Measurements from ENCODE around the gene GSN. TPM values are rescaled to one million over a fixed set of nuclear protein-coding genes. Genes with fewer than 3 reads are reported as not detected.

GSN gene
- total RNA-seq, 1 donor from 2014 or later: 824 TPM

DNA sequence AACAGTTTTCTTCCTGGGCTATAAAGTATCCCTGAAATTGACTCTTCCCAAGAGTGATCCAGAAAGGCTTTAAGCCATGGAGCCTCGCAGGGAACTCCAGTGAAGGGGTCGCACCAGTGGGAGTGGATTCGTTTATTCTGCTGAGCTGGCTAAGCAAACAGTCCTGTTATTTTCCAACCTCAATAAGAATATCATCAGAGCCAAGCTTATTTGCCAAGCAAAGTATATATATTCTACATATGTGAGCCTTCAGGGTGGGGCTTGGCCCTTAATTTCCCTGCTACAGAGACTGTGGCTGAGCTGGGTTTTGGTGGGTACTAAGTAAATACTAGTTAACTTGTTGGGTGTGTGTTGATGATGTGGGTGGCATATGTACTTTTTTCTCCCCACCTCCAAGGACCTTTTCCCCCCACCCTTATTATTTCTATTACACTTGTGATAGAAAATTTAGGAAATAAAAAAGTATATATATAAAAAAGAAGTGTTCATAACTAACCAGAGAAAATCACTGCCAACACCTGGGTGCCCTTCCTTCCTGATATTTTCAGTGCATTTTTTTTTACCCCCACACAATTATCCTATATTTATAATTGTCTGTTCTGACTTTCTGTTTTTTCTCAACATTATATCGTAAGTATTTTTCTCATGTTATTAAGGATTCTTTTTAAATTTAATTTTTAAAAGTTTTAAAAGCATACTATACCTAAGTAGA is 5.3 kb downstream of the GSN start:
- DNase-seq: no peak

DNA sequence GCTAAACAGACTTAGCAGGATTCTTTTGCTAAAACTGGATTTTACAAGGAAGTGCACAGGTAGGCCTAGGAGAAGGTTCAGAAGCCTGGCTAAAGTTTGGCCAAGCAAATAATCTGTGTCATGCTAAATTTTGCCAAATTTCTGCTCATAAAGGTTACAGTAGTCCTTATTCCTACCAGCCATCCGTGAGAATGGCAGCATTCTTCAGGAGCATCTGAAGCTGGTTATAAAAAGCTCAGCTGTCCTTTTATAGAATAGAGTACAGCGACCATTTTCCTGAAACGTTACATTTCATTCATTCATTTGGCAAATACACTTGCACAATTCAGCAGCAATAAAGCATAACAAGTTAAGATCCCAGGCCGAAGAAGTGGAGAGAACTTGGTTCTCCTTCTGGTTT is 6.9 kb downstream of the GSN start:
- DNase-seq: no peak

DNA sequence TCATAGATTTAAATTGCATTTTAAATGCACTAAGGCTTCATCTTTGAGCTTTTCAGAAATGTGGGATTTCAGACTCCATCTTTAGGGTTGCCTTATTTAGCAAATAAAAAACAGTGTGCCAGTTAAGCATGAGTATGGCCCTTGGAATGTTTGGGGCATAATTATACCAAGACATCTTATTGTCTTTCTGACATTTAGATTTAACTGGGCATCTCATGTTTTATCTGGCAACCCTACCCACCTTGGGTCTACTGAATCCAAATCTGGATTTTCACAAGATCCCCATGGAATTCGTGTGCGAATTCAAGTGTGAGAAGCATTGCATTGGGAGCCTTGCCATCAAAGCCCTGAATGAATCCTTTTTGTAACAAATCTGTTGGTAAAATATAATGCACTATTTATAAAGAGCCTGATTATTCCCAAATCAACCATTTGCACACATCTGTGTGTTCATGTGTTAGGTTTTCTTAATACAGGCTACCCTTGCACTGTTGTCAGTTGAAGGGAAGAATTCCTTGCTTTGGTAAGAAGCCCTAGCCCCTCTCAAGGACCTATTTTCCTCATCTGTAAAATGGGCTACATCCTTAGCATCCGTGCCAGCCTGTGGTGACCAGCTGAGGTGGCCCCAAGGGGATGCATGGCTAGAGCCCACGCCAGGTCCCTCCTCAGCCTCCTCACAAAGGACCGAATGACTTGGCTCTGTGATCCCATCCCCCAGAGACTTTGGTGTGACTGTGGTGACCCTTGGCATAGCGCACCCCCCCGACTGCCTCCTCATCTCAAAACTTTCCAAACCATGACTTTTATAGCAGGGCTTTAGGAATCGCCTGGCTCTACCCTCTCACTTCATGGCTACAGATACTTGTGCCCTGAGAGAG is 8.1 kb downstream of the GSN start:
- DNase-seq: no peak

DNA sequence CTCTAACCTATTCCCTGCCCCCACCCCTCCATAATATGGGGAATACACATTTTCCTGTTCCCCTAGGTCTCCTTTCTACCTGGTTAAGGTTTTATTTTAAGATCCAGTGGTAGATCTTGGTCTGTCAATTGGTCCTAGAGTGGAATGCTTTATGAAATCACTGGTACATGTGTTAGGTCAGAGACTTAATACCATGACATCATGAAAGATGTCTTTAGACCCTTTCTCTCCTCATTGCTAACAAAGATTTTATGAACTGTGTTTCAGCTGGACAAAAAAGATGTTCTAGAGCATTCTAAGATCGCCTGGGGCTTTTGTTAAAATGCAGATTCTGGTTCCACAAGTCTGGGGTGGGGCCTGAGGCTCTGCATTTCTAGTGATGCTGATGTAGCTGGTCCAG is 9.1 kb downstream of the GSN start:
- DNase-seq: no peak

- no peak for DNase-seq
These were observed 9.7 kb downstream of the GSN start for GRCh38 chr9:121277518-121278295.

- peak; percentile 91 for DNase-seq
These were observed 10.7 kb downstream of the GSN start for GRCh38 chr9:121278477-121279261.

- no peak for DNase-seq
These were observed 11.9 kb downstream of the GSN start for GRCh38 chr9:121279776-121280388.

DNA sequence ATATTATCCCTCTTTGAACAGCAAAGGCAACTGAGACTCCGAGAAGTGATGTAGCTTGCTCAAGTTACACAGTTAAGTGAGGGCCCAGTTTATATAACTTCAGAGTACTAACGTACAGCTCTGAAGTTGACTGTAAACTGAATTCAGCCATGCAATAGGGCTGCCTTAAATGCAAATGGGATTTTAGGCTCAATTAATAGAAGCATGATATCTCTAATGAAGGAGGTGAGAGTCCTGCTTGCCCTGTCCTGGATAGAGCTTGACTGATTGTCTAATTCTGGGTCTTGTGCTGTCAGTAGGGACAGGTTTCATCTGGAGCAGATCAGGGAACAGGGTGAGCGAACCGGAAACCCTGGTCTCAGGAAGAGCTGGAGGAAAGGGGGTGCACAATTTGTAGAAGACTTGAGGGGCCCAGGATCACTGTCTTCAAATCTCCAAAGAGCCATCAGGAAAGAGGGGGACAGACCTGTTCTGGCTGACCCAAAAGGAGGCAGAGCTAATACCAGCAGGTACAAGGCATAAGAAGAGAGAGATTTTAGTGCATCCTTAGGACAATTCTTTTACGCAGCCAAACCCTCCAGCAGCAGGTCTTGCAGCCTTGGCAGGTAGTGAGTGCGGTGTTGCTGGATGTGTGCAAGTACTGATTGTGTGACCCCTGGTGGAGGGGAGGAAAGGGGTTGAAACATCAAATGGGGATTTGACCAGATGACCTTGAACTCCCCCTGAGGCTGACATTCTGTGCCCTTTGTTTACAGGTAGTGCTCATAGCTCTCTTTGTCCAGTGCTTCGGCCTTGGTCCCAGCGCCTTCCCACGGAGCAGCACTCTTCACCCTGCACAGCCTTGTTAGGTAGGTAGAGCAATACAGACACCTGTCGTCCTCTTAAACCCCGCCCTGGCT is 13.0 kb downstream of the GSN start:
- DNase-seq: no peak

DNA sequence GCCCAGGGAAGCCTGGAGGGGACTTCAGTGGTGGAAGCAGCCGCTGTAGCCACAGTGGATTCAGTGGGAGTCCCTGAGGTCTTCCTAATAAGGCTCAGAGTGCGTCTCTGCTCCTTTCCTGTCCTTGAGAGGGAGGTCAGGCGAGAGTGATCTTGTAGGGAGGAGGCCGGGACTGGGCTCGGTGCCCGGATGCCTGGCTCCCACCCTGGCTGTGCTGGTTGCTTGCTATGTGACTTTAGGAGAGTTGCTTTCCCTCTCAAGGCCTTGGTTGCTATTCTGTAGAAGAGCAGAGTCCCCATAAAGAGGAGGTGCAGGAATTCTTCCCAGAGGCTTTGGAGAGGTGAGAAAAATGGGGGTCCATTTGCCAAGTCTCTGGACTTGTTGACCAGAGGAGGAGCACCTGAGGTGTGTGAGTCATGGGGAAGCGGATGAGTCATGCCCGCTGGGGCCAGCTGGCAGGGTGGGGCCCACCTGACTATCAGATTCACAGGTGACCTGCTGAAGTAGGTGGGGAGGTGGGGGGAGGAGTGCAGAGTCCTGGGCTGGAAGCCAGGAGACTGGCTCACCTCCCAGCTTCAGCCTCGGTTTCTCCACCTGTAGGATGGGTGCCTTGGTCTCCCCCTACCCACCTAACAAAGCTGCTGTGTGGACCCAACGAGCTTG is 13.8 kb downstream of the GSN start:
- DNase-seq: no peak

DNA sequence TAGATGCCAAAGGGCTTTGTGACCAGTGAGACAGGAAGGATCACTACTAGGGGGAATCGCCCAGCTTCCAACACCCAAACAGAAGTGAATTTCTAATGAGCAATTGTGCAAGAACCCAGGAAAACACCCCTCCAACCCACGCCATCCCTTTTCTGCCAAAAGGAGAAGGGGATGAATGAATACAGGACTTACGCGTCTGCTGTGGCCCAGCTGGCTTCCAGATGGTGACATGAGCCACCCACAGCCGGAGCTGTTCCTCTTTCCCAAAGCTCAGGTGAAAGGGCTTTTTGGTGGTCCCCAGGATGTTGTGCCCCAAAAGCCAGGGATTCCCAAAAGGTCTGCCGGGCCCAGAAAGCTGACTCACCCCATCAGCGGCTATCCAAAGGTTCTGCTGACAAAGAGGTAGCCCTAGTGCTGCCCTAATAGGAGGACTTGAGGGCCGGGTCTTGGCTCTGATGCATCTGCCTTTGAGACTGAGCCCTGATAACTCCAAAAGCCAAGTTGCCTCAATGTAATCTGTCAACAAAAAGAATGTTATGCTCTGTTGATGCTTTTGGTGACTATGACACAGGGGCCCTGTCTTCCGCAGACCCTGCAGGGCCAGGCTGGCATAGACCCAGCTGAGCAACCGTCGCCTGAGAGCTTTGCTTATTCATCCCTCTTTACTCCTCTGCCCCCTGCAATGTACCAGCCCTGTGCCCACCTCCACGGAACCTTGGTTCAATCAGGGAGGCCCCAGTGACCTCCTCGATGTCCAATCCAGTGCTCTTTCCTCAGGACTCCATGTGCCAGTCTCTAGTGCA is 14.5 kb downstream of the GSN start:
- peak; percentile 64 for DNase-seq

- DNase-seq: no peak
These were observed 15.1 kb downstream of the GSN start for GRCh38 chr9:121283080-121283398.

DNA sequence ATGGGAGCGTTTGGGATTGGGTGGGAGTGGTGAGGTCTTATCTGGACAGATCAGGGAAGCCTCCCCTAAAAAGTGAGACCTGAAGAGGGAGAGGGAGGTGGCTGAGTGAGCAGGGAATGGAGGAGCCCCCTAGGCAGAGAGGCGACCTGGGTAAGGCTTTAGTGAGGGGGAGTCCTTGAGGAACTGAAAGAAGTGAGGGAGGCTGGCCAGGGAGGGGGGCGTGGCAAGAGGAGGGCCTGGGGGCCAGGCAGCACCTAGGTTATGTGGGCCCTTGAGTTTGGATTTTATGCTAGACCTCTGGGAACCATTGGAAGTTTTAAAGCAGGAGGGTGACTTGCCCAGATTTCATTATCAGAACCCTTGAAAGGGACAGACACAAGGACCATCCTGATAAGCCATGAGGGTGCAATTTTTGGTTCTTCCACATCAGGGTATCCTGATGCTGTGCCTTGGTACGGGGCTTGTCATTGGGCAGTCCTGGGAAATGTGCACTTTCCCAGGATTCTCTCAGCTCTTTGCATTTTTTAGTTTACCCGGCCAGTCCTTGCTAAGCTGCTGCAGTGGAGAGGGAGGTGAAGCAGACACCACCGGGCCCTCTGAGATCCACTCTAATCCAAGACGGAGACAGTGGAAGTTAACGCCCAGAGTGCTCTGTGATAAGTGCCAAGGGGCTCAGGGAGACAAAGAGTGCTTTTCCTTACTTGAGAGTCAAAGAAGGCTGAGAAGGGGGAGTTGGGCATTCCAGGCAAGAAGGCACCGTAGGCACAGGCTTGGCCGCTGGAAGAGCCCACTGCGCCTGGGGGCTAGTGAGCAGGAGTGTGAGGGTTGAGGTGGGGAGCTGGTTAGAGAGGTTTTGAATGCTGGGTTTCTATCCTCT is 16.1 kb downstream of the GSN start:
- DNase-seq: peak; percentile 55

DNA sequence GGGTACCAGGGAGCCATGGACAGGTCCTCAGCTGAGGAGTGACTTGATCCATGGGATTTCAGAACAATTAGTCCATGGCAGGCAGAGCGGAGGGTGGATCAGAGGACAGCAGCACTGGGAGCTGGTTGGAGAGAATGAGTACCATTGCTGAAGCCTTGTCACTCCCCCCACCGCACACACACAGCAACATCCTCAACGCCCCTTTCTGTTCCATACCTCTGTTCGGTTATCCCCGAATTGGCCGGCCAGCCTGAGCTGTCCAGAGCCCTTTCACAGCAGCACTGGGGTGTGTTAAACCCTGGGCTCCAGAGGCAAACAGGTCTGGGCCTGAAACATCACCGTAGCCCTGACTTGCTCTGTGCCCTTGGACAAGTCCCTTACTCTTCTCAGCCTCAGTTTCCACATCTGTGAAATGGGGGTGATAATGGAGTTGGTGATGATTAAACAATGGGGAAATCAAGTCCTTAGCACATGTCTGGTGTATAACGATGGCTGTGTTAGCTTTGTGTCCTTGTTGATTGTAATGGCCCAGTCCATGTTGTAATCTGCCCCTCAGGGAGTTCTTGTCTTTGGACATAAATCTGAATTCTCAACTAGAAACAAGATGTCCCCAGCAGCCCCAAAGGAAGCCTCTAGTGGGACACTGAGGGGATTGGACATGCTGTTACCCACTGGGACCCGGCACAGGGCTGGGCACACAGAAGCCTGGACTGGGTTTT is 16.9 kb downstream of the GSN start:
- no peak for DNase-seq

GRCh38 chr9:121285835-121286687 is 18.1 kb downstream of the GSN start:
- peak; percentile 79 for DNase-seq

GRCh38 chr9:121286688-121286972 is 18.7 kb downstream of the GSN start:
- no peak for DNase-seq

GRCh38 chr9:121286973-121287741 is 19.2 kb downstream of the GSN start:
- peak; percentile 92 for DNase-seq
